Measurements from ENCODE around the gene GNS. TPM values are rescaled to one million over a fixed set of nuclear protein-coding genes. Genes with fewer than 3 reads are reported as not detected.

The GNS gene
- total RNA-seq, 1 donor from 2014 or later, result 97.2 TPM

- H3K36me3 ChIP-seq, result peaks cover 94% of the 10 kb centered on the region
- intact Hi-C loops (cut with micrococcal nuclease), result no loop called here
- no peak for TF ChIP-seq CTCF (IDR thresholded peaks at IDR 0.05; ENCODE audit: borderline replicate concordance)
- no peak overlapping the region for H3K27ac ChIP-seq (replicated peaks)
- H3K27me3 ChIP-seq (ENCODE audit: low read depth), result no peaks in the 10 kb centered on the region
- no peak for DNase-seq
- H3K4me3 ChIP-seq, result no peak overlapping the region
- no peaks in the 10 kb centered on the region for H3K9me3 ChIP-seq (replicated peaks)
- peaks cover 14% of the 10 kb centered on the region for H3K4me1 ChIP-seq
Observed at GRCh38 chr12:64744422-64745258, 14.6 kb downstream of the GNS start.

GRCh38 chr12:64743206-64743605 lies 16.0 kb downstream of the GNS start:
- Histone ChIP-seq H3K27ac (replicated peaks) (no peak overlapping the region), H3K4me3 (no peak overlapping the region), H3K4me1 (peaks cover 14% of the 10 kb centered on the region), H3K9me3 (replicated peaks) (no peaks in the 10 kb centered on the region), H3K36me3 (peaks cover 97% of the 10 kb centered on the region), H3K27me3 (ENCODE audit: low read depth) (no peaks in the 10 kb centered on the region)
- DNase-seq, result no peak
- TF ChIP-seq CTCF (IDR thresholded peaks at IDR 0.05; ENCODE audit: borderline replicate concordance), result no peak
- intact Hi-C loops (cut with micrococcal nuclease), result no loop called here

- H3K4me1 ChIP-seq, result peaks cover 12% of the 10 kb centered on the region
- H3K27me3 ChIP-seq (ENCODE audit: low read depth), result no peaks in the 10 kb centered on the region
- H3K4me3 ChIP-seq, result no peak overlapping the region
- no peak for DNase-seq
- intact Hi-C loops (cut with micrococcal nuclease), result no loop called here
- TF ChIP-seq CTCF (IDR thresholded peaks at IDR 0.05; ENCODE audit: borderline replicate concordance), result no peak
- no peaks in the 10 kb centered on the region for H3K9me3 ChIP-seq (replicated peaks)
- H3K36me3 ChIP-seq, result peaks cover 97% of the 10 kb centered on the region
- no peak overlapping the region for H3K27ac ChIP-seq (replicated peaks)
Observed at GRCh38 chr12:64742416-64742815, 16.8 kb downstream of the GNS start.

- Histone ChIP-seq H3K4me1 (peaks cover 28% of the 10 kb centered on the region), H3K27ac (replicated peaks) (no peak overlapping the region), H3K9me3 (replicated peaks) (no peaks in the 10 kb centered on the region), H3K36me3 (peaks cover 96% of the 10 kb centered on the region), H3K4me3 (no peak overlapping the region), H3K27me3 (ENCODE audit: low read depth) (no peaks in the 10 kb centered on the region)
- TF ChIP-seq CTCF (IDR thresholded peaks at IDR 0.05; ENCODE audit: borderline replicate concordance), result no peak
- no peak for DNase-seq
- intact Hi-C loops (cut with micrococcal nuclease), result no loop called here
Observed at GRCh38 chr12:64740646-64741045, 18.6 kb downstream of the GNS start.

- intact Hi-C loops (cut with micrococcal nuclease), result no loop called here
- no peak for TF ChIP-seq CTCF (IDR thresholded peaks at IDR 0.05; ENCODE audit: borderline replicate concordance)
- peaks cover 96% of the 10 kb centered on the region for H3K36me3 ChIP-seq
Observed at GRCh38 chr12:64739778-64740177, 19.4 kb downstream of the GNS start.

More at GRCh38 chr12:64739778-64740177, 19.4 kb downstream of the GNS start:
- no peak overlapping the region for H3K27ac ChIP-seq (replicated peaks)
- H3K4me3 ChIP-seq, result no peak overlapping the region
- peaks cover 29% of the 10 kb centered on the region for H3K4me1 ChIP-seq
- DNase-seq, result no peak
- H3K9me3 ChIP-seq (replicated peaks), result no peaks in the 10 kb centered on the region
- no peaks in the 10 kb centered on the region for H3K27me3 ChIP-seq (ENCODE audit: low read depth)

All from left ventricle myocardium inferior (tissue), 1 donor.